ENCODE results near the gene TRAF3.

Gene TRAF3, protein sequence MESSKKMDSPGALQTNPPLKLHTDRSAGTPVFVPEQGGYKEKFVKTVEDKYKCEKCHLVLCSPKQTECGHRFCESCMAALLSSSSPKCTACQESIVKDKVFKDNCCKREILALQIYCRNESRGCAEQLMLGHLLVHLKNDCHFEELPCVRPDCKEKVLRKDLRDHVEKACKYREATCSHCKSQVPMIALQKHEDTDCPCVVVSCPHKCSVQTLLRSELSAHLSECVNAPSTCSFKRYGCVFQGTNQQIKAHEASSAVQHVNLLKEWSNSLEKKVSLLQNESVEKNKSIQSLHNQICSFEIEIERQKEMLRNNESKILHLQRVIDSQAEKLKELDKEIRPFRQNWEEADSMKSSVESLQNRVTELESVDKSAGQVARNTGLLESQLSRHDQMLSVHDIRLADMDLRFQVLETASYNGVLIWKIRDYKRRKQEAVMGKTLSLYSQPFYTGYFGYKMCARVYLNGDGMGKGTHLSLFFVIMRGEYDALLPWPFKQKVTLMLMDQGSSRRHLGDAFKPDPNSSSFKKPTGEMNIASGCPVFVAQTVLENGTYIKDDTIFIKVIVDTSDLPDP

DNA sequence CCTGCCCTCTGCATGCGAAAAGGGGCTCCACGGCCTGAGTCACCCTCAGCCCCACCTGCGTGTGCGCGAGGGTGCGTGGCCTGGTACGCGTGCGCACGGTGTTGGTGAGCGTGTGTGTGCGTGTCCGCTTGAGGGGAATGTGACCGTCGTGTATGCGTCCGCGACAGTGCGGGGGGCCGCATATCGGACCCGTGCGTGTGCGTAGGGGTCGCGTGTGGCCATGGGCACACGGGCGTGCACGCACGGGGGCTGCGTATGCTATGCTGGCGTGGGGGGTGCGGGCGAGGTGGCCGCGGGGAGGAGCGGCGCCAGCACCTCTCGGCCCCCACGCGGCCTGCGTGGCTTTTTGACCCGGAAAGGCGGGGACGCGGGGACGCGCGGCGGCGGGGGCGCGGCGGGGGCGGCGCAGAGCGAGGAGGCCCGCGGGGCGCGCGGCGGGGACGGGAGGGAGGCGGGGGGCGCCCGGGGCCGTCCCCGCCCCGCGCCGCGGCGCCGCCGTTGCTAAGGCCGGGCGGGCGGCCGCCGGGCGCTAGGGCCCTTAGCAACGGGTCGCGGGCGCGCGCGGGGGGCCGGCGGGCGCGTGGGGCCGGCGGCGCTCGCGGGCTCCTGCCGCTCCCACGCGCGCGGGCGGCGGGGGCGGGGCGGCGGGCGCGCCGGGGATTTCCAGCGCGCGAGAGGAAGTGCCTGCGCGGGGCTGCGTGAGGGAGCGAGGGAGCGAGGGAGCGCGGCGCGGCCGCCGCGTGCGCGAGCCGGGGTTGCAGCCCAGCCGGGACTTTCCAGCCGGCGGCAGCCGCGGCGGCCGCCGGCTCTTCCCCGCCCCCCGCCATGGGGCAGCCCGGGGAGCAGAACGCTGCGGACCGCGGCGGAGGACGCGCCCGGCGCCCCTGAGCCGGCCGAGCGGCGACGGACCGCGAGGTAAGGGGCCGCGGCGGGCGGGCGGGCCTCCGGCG, at the start of gene TRAF3:
TSS of gene TRAF3 (plus strand) at position 689 of the 950 bp plus-strand sequence. CDS start 92,753 bp downstream, outside the sequence.
- peak; percentile 78 for DNase-seq

DNA sequence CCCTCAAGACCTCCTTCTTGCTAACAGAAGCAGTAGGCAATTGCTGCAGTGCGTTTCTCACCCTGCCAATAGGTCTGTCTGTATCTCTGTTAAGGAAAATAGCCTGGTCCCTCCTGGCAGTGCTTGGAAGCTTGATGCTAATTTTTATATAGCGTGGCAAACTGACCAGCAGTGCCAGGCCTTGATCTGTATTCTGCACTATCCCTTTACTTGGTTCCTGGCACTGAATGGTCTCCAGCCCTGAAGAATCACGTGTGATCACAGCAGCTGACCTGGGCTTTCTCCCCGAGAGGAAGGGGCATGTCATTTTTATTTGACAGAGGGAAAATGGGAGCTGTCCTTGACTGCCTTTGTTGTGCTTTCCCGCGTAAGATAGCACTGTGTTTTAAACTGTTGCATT, 48.7 kb upstream of the TRAF3 start:
- DNase-seq, result no peak

DNA sequence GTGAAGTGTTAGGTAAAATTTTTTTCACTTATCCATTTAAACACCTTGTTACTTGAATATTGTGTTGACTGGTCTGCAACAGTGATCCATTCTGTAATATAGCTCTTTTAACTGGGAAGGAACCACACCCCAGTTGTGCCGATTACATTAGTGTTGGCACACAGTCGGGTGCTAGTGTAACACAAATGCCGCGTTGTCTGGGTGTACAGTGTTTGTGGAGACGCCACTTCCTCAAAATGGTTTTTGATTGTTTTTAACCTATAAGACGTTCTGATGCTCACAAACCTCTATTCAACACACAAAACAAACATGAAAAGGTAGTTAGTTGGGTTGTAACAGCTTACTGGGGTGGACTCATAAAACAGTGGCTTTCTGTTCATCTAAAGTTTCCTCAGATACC, 48.0 kb upstream of the TRAF3 start:
- DNase-seq, result no peak

DNA sequence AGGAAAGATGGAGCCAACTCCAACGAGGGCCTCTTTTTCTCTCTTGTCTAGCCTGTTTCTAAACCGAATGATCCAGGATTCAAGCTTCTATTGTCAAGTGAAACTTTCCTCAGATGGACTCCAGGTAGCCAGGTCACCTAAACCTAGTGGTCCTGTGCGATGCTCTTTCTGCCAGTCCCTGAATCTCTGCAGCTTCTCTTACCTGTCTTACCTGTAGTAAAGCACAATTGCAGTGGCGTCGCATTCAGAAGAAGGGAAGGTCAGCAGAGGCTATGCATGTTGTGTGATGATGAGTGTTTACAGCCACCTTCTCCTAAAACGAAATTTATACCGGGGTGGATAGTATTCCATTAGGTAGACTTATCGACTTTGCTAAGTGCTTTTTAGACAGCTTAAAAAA, 47.4 kb upstream of the TRAF3 start:
- DNase-seq, result no peak

- DNase-seq, result no peak
Measured at GRCh38 chr14:102731101-102731870, 46.0 kb upstream of the TRAF3 start.

DNA sequence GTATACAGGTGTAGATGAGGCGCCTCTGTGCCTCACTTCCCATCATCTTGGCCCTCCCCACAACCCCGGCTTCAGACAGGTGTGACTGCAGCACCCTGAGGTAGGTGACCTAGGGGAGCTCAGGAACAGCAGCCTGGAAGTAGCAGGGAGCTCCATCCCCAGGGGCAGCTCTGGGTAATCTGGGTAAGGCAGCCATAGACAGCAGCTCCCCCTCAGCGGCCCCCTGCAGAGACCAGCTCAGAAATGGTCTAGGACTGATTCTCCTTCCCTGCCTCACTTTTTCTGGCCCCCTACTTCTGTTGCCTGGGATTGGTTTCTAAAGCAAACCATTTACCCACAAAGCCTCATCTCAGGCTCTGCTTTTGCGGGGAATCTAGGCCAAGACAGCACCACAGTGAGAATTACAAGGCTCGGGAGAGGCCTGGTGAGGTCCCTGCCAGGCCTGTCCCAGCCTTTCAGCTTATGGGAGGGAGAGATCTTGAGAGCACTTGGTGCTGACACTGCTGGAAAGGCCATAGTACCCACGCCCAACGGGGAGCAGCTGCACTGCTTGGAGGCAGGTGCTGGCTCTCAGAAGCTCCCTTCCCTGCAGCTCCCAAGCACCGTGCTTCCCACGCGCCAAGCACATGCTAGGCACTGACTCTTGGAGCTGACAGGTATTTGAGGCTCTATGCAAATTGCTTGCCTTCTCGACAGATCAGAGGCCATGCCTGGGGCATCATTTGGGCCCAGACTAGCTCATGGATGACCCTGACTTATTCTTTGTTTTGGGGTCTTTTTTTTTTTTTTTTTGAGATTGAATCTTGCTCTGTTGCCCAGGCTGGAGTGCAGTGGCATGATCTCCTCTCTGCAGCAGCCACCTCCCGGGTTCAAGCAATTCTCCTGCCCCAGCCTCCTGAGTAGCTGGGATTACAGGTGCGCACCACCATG, 45.1 kb upstream of the TRAF3 start:
- DNase-seq, result no peak

DNA sequence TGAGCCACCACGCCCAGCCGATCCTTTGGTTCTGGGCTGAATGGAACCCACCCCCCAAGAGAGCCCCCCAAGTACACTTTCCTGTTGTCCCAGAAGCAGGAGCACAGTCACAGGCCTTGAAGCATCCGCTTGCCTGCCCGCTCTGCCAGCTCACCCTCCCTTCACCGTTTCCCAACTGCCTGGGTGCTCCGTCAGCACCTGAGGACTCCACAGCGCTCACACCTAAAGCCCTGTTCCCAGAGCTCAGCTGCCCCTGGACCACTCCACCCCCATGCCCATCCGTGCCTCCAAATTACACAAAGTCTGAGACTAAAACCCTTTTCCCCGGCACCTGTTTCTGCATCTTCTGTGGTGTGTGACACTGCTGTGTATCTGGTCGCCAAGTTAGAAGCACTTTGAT, 44.3 kb upstream of the TRAF3 start:
- no peak for DNase-seq

DNA sequence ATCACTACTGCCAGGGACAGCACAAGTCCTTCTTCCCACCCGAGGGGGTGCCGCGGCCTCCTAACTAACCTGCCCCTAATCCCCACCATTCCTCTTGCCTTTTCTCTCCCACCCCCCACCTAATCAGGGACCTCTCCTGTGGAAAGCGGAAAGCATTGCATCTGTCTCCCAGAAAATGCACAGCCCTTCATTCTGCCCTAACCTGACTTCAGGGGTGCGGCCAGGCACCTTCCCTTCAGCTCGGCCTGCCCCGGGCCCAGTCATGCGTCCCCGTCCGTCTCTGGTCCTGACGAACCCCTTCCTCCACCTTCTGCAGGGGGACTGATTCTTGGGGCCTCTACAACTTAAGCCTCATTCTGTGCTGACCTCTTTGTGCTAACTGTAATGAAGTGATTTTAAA, 43.9 kb upstream of the TRAF3 start:
- no peak for DNase-seq

DNA sequence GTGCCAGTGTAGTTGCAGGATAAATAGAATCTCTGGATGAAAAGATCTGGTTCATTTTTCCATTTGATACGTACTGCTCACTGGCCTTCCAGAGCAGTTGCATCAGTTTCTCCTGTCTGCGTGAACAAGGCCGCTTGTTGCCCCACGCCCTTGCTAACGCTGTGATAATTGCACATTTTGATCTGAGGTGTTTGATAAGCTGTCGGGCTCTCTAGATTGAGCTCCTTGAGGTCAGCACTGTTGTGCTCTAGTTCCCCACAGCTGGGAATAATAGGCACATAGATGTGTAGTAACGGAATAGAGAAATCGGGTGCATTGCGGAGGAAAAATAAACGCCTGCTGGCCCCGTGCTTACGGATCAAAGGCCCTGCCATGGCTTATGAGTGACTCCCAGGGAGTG, 42.8 kb upstream of the TRAF3 start:
- no peak for DNase-seq

GRCh38 chr14:102736956-102737355, 40.3 kb upstream of the TRAF3 start:
- no peak for DNase-seq

GRCh38 chr14:102737402-102738372, 39.6 kb upstream of the TRAF3 start:
- DNase-seq, result no peak

- no peak for DNase-seq
Measured at GRCh38 chr14:102738373-102739189, 38.7 kb upstream of the TRAF3 start.

DNA sequence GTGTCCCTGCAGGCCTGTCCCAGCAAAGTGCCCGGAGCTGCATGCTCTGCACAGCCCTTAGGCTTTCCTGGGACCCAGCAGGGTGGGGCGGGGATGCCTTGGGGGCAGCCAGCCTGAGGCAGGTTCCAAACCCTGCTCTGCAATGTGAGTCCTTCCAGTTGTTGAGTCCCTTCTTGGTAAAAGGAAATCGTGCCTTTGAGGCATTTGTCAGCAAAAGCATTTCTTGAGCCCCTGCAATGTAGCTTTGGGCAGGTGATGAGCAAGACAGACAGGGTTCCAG, 38.1 kb upstream of the TRAF3 start:
- DNase-seq, result no peak

GRCh38 chr14:102746634-102747438, 30.4 kb upstream of the TRAF3 start:
- DNase-seq, result no peak

DNA sequence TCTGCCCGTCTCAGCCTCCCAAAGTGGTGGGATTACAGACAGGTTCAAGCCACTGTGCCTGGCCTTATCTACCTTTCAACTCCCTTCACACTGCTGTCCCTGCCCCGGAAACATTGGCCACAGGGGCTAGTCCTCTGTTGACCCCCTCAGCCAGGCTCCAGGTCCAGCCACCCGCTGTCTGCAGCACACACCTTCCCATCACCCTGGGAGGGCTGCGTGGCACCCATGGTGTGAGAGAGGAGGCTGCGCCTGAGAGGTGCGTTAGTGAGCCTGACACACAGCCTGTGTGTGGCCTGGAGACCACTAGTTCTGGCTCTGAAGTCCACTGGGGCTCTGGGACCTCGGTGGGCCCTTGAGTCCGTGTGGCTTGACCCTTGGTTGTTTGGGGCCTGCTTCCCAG, 28.4 kb upstream of the TRAF3 start:
- DNase-seq, result no peak

DNA sequence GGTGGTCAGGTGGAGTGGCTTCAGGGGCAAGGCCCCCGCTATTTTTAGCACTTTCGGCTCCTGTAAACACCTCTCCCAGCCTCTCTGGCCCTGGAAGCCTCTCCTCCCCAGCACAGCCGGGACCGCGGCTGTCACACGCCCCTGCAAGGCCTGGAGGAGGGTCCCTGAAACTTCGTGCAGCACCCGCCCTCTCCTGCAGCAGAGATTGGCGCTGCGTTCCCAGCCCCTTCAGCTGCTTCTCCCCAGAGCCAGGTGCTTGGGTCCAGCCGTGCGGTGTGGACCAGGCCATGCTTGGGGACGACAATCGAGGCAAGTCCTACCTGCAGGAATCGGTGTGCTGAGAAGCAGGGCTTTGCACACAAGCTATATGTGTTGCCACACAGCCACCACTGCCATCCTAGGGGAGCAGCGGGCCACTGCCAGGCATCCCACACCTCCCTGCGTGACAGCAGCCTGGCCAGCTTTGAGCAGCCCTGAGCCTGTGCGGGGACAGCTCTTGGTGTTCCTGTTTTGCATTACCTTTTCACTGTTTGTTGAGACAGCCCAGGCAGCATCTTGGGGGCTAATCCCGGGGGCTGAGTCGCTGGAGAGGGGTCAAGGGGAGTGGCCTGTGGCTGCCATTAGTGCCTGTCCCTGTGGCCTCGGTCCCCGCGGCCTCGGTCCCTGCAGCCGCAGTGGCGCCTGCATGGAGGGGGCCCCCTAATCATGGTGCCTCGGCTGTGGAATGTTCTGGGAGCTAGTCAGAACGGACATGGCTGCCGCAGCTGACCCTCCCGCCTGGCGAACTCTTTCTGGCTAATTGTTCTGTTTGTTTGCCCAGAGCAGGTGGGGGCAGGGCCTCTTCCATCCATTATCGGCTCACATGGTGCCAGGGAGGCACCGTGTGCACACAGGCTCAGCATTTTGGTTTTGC, 27.6 kb upstream of the TRAF3 start:
- no peak for DNase-seq

DNA sequence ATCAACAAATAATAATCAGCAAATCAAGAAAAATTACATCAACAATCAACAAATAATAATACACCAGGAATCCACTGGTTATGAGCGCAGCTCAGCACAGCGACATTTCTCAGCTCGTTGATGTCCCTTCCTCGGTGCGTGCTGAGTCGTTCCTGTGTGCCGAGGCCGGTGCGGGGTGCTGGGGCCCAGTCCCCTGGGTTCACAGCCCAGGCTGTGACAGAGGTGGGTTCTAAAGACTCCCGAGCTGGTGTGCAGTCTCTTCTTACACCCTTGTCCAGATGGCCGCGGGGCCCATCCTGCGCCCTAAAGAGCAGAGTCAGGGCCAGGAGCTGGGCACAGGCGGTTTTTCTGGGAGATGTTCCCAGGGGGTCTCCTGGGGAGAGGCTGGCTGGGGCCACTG, 26.9 kb upstream of the TRAF3 start:
- DNase-seq, result no peak

DNA sequence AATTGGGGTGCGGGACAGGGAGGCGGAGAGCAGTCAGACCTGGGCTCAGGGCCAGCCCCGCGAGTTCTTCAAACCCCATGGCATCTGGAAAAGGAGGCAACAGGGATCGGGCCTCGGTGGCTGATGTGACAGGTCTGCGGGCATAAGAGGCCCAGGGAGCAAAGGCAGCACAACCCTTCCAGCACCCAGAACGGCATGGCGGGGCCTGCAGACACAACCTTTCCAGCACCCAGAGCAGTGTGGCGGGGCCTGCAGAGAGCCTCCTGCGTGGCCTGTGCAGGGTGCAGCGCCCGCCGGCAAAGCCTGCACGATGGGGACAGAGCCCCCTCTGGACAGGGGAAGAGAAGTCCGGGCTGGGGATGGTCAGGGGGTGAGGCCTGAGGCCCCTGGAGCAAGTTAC, 26.2 kb upstream of the TRAF3 start:
- no peak for DNase-seq
